ENCODE data around the gene NPHS1. TPM values are rescaled to one million over a fixed set of nuclear protein-coding genes. Genes with fewer than 3 reads are reported as not detected.

NPHS1 gene
- total RNA-seq, 1 experiment from 2014 or later: not detected

DNA sequence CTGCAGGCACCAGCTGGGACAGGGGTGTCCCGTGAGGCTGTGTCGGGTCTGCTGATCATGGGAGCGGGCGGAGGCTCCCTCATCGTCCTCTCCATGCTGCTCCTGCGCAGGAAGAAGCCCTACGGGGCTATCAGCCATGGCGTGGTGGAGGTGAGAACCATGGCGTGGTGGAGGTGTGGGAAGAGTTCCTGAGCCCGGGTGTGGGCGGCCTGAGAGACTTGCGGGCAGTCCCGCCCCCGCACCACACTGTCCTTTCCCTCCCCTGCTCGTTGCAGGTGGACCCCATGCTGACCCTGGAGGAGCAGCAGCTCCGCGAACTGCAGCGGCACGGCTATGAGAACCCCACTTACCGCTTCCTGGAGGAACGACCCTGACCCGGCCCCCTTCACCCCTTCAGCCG, 26.8 kb upstream of the NPHS1 start:
- no peak overlapping the region for H3K4me3 ChIP-seq (ENCODE audit: low read depth, low read length)
- H3K27me3 ChIP-seq (replicated peaks; ENCODE audit: control insufficient read depth, insufficient read depth, low read length): peaks cover 1% of the 10 kb centered on the region; the same call in 1 of the 2 replicates
- Mint-ChIP-seq H3K4me1 (ENCODE audit: low read depth, unreplicated experiment) (peaks cover 10% of the 10 kb centered on the region), H3K4me3 (ENCODE audit: unreplicated experiment) (no peak overlapping the region), H3K27ac (ENCODE audit: unreplicated experiment) (no peak overlapping the region), H3K36me3 (ENCODE audit: insufficient read depth, unreplicated experiment) (peaks cover 9% of the 10 kb centered on the region), H3K27me3 (ENCODE audit: insufficient read depth, unreplicated experiment) (peaks cover 23% of the 10 kb centered on the region), H3K9me3 (ENCODE audit: unreplicated experiment) (no peaks in the 10 kb centered on the region)
- no peaks in the 10 kb centered on the region for H3K36me3 ChIP-seq (ENCODE audit: control insufficient read depth, insufficient read depth, low read length)
- intact Hi-C loops (cut with micrococcal nuclease; ENCODE audit: unreplicated experiment): loop anchor here (1.0 kb wide), 1 partner anchor 10 kb away; no protein-coding TSS in a partner anchor
- H3K9me3 ChIP-seq: no peaks in the 10 kb centered on the region
- no peak for DNase-seq
- ChIA-PET POLR2A (interaction anchor here (1.0 to 1.1 kb wide), 2 partner anchors 50 to 231 kb away, joined by 3 to 4 read pairs; no protein-coding TSS in a partner anchor), CTCF (interaction anchor here (0.6 to 2.2 kb wide), 4 partner anchors 9 to 83 kb away, joined by 3 to 14 read pairs (median 4); no protein-coding TSS in a partner anchor)
- H3K4me1 ChIP-seq: no peaks in the 10 kb centered on the region
- TF ChIP-seq, protein P1, sequence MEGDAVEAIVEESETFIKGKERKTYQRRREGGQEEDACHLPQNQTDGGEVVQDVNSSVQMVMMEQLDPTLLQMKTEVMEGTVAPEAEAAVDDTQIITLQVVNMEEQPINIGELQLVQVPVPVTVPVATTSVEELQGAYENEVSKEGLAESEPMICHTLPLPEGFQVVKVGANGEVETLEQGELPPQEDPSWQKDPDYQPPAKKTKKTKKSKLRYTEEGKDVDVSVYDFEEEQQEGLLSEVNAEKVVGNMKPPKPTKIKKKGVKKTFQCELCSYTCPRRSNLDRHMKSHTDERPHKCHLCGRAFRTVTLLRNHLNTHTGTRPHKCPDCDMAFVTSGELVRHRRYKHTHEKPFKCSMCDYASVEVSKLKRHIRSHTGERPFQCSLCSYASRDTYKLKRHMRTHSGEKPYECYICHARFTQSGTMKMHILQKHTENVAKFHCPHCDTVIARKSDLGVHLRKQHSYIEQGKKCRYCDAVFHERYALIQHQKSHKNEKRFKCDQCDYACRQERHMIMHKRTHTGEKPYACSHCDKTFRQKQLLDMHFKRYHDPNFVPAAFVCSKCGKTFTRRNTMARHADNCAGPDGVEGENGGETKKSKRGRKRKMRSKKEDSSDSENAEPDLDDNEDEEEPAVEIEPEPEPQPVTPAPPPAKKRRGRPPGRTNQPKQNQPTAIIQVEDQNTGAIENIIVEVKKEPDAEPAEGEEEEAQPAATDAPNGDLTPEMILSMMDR (IDR thresholded peaks at IDR 0.05; ENCODE audit: insufficient read depth in 1 of 2, low read depth in 1 of 2, low read length in 1 of 2, severe bottlenecking in 1 of 2, unreplicated experiment in 1 of 2): no peak
- no TSS peak for BruUV-seq (replicated peaks)

DNA sequence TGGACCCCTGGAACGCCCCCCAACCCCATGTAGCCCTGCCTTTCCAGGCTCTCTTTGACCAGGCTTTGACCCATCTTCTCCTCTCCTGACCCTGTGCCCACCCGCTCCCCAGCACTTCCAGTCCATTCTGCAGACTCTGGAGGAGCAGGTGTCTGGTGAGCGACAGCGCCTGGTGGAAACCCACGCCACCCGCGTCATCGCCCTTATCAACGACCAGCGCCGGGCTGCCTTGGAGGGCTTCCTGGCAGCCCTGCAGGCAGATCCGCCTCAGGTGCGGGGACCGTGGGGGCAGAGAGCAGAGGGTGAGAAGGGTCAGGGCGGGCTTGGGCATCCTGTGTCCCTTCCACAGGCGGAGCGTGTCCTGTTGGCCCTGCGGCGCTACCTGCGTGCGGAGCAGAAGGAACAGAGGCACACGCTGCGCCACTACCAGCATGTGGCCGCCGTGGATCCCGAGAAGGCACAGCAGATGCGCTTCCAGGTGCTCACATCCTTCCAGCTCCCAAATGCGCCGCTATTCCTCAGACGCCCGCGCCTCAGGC, 22.2 kb upstream of the NPHS1 start:
- intact Hi-C loops (cut with micrococcal nuclease; ENCODE audit: unreplicated experiment): no loop called here
- no TSS peak for BruUV-seq (replicated peaks)
- H3K27me3 Mint-ChIP-seq (ENCODE audit: insufficient read depth, unreplicated experiment): peaks cover 29% of the 10 kb centered on the region
- H3K27ac Mint-ChIP-seq (ENCODE audit: unreplicated experiment): no peak overlapping the region
- no peaks in the 10 kb centered on the region for H3K9me3 Mint-ChIP-seq (ENCODE audit: unreplicated experiment)
- H3K4me1 ChIP-seq: peaks cover 8% of the 10 kb centered on the region
- no peaks in the 10 kb centered on the region; the same call in none of the 2 replicates for H3K36me3 ChIP-seq (ENCODE audit: control insufficient read depth, insufficient read depth, low read length)
- H3K4me3 ChIP-seq (ENCODE audit: low read depth, low read length): no peak overlapping the region
- TF ChIP-seq, protein P1 (IDR thresholded peaks at IDR 0.05; ENCODE audit: insufficient read depth in 1 of 2, low read depth in 1 of 2, low read length in 1 of 2, severe bottlenecking in 1 of 2, unreplicated experiment in 1 of 2): no peak
- DNase-seq: no peak
- CTCF ChIA-PET: no interaction called here
- peaks cover under 1% of the 10 kb centered on the region for H3K36me3 Mint-ChIP-seq (ENCODE audit: insufficient read depth, unreplicated experiment)
- H3K4me3 Mint-ChIP-seq (ENCODE audit: unreplicated experiment): no peak overlapping the region
- POLR2A ChIA-PET: no interaction called here
- no peaks in the 10 kb centered on the region for H3K9me3 ChIP-seq
- peaks cover 1% of the 10 kb centered on the region; the same call in 1 of the 2 replicates for H3K27me3 ChIP-seq (replicated peaks; ENCODE audit: control insufficient read depth, insufficient read depth, low read length)
- H3K4me1 Mint-ChIP-seq (ENCODE audit: low read depth, unreplicated experiment): peaks cover 11% of the 10 kb centered on the region

DNA sequence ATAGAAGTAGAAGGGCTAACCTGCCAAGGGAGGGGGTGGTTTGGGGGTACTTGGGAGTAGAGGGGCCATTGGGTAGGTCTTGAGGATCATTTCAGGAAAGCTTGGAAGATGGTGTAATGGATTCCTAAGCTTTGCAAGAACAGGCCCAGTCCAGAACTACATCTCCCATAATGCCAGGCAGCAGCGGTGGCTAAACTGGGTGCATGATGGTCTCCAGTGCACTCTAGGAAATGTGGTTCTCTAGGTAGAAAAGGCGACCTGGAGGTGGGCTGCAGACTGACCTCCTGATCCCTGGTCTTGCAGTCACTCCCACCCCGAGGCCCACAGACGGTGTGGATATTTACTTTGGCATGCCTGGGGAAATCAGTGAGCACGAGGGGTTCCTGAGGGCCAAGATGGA, 19.9 kb upstream of the NPHS1 start:
- POLR2A ChIA-PET: no interaction called here
- peaks cover 23% of the 10 kb centered on the region for H3K4me1 ChIP-seq

More for the DNA sequence above, 19.9 kb upstream of the NPHS1 start:
- CTCF ChIA-PET: no interaction called here
- no peaks in the 10 kb centered on the region for H3K36me3 Mint-ChIP-seq (ENCODE audit: insufficient read depth, unreplicated experiment)
- H3K27ac Mint-ChIP-seq (ENCODE audit: unreplicated experiment): no peak overlapping the region
- H3K4me3 Mint-ChIP-seq (ENCODE audit: unreplicated experiment): no peak overlapping the region
- DNase-seq: no peak
- TF ChIP-seq, protein P1 (IDR thresholded peaks at IDR 0.05; ENCODE audit: insufficient read depth in 1 of 2, low read depth in 1 of 2, low read length in 1 of 2, severe bottlenecking in 1 of 2, unreplicated experiment in 1 of 2): no peak
- peaks cover 23% of the 10 kb centered on the region for H3K27me3 Mint-ChIP-seq (ENCODE audit: insufficient read depth, unreplicated experiment)
- H3K9me3 Mint-ChIP-seq (ENCODE audit: unreplicated experiment): no peaks in the 10 kb centered on the region
- H3K4me3 ChIP-seq (ENCODE audit: low read depth, low read length): no peak overlapping the region
- H3K9me3 ChIP-seq: no peaks in the 10 kb centered on the region
- H3K27me3 ChIP-seq (replicated peaks; ENCODE audit: control insufficient read depth, insufficient read depth, low read length): no peaks in the 10 kb centered on the region; the same call in none of the 2 replicates
- peaks cover 9% of the 10 kb centered on the region for H3K4me1 Mint-ChIP-seq (ENCODE audit: low read depth, unreplicated experiment)
- no peaks in the 10 kb centered on the region; the same call in none of the 2 replicates for H3K36me3 ChIP-seq (ENCODE audit: control insufficient read depth, insufficient read depth, low read length)
- intact Hi-C loops (cut with micrococcal nuclease; ENCODE audit: unreplicated experiment): no loop called here
- BruUV-seq (replicated peaks): no TSS peak

All from Caco-2 (cell line).